Stimulated activated CD4-positive, alpha-beta T cell treated with anti-CD3 and anti-CD28 coated beads, Interleukin-4, amount 100 ng/mL, for 1 hour (primary cell): ENCODE data around the gene CREG2.
A peak's percentile ranks its signal among the peaks of the same experiment; 100 is the strongest.
"Not testable (repeated sequence)": the region's sequence is repeated elsewhere in the genome, so short reads cannot be mapped to it uniquely, and the experiment has no call there.

Experiments
- DNase-seq: peaks from one replicate; pipeline ENCODE4 v3.0.0-alpha.2; 2020

The CREG2 gene

DNA sequence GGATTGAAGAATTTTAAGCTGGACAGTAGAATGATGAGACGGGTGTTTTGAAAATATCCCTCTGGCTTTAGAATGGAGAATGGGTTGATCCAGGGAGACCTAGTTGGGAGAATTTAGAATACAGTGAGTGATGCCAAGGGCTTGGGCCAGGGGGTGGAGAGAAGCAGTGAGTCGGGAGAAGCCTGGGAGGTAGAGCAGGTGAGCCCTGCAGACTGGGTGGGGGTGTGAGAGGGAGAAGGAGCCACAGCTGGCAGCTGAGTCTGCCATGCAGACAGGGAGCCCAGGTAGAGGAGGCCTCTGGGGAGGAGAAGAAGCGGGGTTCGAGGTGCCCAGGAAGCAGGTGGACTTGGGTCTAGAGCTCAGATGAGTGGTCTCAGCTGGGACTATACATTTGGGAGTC lies 18.2 kb downstream of the CREG2 start:
- no peak for DNase-seq

DNA sequence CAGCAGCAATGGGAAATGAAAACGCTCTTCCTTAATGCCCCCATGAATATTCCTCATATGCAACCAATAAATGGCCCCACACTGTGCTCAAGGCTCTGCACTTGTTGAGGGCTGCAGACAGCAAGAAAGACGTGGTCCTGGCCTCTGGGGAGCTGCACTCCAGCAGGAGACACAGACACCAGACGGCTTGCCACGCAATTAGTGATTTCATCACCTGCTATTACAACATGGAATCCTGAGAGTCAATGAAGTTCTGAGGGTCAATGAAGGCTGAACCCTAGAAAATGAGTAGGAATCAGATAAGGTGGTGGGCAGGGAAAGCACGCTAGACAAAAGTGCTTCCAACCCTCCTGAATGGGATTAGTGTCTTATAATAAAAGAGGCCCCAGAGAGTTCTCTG lies 18.9 kb downstream of the CREG2 start:
- DNase-seq: no peak

- DNase-seq: no peak
Observed at GRCh38 chr2:101367508-101367907, 19.8 kb downstream of the CREG2 start.

DNA sequence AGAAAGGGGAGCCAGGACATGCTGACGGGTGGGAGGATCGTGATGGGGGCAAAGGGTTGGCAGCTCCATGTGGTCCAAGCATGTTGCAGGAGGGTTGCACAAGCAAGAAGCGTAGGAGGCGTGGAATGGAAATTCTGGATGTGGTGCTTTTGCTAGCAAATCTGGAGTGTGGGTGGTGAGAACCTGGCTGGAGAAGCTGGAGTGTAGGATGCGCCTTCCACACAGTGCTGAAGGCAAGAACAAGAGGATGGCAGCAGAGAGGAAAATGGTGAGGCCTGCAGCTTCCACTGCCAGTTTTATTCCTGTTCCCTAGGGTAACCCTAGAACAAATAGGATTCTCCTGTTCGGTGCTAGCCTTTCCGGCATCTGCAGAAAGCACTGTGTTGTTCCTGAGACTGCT lies 22.4 kb downstream of the CREG2 start:
- DNase-seq: no peak

- DNase-seq: no peak
Observed at GRCh38 chr2:101362777-101363176, 24.5 kb downstream of the CREG2 start.

- no peak for DNase-seq
Observed at GRCh38 chr2:101362316-101362715, 25.0 kb downstream of the CREG2 start.

GRCh38 chr2:101361522-101361921 lies 25.8 kb downstream of the CREG2 start:
- DNase-seq: no peak

DNA sequence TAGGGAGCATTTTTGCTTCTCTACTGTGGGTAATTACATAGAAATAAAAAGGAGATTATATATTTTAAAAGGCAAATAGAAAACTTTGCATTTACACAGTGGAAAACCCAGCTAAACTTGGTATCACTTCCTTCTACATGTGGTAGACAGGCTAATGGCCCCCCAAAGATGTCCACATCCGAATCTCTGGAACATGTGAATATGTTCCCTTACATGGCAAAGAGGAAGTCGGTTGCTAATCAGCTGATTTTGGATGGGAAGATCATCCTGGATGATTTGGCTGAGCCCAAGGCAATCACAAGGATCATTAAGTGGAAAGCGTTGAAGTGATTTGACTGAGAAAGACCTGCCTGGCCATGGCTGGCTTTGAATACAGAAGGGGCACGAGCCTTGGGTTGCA lies 26.2 kb downstream of the CREG2 start:
- no peak for DNase-seq

- no peak for DNase-seq
Observed at GRCh38 chr2:101360232-101360631, 27.1 kb downstream of the CREG2 start.

DNA sequence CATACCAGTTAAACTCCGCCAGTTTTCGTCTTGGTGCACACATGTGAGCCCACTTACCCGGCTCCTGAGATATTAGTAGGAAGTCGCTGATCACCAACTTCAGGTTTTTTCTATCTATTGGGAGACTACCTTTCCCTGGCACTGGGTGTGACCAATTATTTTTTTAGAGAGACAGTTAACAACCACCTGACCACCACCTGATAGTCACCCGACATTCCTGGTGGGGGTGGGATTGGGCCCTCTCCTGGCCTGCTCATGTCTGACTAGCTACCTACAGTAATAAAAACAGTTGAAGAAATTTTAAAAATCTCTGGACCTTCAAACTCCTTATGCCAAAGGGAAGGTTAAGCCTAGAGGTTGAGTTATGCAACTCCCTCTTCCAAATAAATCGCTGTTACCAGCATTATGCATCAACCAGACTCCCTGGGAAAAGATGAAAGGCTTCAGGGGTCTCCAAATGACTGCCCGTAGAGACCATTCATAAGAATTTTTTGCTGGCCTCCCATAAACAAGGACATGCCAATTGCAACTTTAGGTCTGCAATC lies 27.8 kb downstream of the CREG2 start:
- DNase-seq: no peak

DNA sequence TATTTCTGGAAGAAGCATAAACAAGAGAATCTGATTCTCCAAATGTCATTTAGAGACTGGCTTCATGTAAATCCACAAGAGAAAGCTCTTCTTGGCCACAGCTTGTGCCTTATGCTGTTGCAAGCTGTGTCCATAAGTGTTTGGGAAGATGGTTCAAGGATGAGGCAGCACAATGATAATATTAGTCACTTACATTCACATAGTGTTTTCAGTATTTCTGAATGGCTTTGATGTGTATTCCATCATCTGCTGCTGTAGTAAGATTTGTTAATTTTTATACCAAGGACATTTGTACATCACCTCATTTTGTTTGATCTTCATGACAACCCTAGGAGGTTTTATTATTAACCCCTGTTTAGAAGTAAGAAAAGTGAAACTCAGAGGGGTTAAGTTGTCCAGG lies 29.9 kb downstream of the CREG2 start:
- no peak for DNase-seq

- DNase-seq: no peak
Observed at GRCh38 chr2:101356521-101356920, 30.8 kb downstream of the CREG2 start.

DNA sequence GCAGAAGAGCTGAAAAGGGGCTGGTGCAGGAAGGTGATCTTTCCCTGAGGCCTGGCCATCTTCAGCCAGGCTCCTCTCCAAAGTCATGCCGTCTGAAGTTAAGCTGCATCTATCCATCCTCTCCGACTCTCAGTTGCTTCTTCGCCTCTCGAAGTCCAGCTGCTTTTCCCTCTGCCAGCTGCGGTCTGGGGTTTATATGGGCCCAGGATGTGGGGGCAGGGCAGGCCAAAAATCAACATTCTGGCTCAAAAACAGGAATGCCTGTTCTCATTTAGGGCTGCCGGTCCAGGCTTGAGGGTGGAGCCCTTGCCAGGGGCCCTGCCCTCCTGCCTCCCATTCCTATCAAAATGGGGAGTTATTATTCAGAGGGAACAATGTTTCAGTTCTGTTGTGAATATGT lies 31.2 kb downstream of the CREG2 start:
- DNase-seq: no peak

- DNase-seq: no peak
Observed at GRCh38 chr2:101355401-101356054, 31.8 kb downstream of the CREG2 start.

DNA sequence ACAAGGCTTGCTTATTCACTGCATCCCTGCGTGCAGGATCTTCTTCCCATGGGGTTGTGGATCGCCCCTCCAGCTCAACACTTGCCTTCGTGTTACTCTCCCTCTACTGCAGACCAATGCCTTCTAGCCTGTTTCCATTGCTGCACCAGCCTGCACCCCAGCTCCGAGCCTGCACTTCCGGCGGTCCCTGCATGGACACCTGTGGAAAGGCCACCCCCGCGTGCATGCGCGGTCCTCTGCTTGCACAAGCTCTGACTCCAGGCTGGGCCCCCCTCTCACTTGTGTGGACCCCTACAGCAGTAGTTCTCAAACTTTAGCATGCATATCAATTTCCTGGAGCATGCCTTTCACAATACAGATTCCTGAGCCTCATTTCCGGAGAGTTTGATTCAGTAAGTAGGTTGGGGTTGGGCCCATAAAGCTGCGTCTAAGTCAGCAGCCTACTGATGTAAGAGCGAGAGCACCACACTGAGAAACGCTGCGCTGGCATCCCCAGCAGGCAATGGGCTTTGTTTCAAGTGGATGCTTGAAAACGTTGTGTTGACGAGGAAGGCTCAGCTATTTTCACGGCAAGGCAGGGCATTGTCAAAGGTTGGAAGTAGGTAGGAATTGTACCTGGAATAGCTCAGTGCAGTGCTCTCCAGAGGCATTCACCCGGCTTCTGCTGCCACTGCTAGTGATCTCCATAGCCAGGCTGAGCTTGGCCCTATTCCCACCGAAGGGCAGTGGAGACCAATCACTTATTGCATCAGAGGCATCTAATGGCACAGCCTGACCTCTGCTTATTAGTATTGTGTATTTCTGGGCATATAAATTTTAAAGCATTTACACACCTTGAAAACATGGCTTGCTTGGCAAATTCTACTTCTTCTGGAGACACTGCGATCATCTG lies 32.6 kb downstream of the CREG2 start:
- no peak for DNase-seq

DNA sequence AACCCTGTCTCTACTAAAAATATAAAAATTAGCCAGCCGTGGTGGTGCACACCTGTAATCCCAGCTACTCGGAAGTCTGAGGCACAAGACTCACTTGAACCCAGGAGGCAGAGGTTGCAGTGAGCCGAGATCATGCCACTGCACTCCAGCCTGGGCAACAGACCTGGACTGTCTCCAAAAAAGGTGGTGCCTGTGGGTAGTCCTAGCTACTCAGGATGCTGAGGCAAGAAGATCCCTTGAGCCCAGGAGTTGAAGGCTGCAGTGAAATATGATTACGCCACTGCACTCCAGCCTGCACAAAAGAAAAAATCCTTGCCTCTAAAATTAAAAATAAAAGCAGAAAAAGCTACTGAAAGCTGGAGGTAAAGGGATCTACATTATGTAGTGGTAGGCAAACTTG lies 34.7 kb downstream of the CREG2 start:
- not testable (repeated sequence) for DNase-seq

GRCh38 chr2:101351207-101351606 lies 36.1 kb downstream of the CREG2 start:
- DNase-seq: no peak

DNA sequence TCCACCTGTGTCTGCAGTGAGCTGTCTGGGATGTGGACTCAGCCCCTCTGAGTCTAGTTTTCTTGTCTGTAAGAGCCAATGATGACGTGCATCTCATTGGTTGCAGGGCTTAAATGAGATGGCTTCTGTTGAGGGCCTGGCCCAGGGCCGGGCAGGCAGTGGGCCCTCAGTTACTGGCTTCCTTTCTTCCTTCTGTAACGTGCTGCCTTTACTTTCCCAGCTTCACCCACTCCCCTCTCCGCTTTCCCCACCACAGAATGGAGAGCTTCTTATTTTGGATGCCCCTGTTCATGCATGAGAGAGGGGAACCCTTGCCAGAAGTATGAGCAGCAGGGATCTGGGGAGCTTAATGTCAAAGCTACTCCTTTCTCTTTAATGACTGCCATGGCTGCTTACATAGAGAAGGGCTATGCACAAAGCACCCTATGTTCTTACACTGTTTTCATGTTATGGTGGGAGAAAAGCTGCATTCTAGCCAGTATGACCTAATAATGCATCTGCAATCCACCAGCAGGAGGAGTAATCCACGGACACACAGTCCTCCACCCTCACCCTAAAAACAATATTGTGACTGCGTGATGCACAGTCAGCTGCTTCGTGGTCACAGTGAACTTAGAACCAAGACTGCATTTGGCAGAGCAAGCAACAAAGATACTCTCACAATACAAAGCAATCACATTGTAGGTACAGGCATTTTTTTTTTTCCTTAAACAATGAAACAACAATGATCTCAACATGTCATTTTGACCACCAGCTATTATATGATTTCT lies 37.2 kb downstream of the CREG2 start:
- DNase-seq: no peak

GRCh38 chr2:101348883-101349282 lies 38.4 kb downstream of the CREG2 start:
- DNase-seq: no peak

DNA sequence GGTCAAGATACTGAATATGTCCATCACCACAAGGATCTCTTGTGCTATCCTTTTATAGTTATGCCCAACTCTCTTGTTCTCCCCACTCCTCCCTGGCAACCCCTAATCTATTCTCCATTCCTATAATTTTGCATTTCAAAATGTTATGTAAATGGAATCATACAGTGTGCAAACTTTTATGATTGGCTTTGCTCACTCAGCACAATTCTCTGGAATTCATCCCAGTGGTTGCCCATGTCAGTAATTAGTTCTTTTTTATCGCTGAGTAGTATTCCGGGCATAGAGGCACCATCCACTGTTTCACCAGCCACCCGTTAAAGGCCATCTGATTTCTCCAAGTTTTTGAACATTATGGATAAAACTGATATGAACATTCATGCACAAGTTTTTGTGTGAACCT lies 40.4 kb downstream of the CREG2 start:
- DNase-seq: no peak

GRCh38 chr2:101344137-101344536 lies 43.2 kb downstream of the CREG2 start:
- no peak for DNase-seq

GRCh38 chr2:101342625-101343008 lies 44.7 kb downstream of the CREG2 start:
- no peak for DNase-seq

DNA sequence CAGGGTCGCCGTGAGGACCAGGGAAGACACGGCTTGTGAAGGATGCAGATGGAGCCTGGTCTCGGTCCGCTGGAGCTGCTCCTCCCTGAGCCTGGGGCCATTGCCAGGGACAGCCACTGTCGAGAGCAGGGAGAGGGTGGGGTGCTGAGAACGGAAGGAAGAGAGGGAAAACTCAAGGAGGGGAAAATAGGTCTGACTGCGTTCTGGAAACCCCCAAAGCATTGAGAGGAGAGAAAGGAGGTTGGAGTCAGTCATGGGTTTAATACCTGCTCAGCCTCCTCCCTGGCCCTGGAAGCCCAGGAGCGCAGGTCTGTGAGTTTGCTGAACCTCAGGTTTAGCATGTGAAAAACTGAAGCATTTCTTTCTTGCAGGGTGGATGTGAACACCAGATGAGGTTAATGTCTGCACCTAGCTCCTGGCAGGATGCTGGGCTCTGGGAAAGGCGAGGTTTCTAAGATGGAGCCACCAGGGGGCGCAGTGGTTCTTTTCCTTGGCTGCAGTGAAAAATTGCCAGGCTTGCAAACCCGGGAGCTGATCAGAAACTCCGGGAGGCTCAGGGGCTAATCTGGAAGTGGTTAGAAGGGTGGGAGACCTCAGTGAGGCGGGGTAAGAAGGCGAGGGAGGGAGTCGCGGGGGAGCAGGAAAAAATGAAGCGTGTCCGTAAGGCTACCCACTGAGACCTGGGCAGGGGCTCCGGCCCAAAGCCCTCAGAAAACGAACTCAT lies 45.2 kb downstream of the CREG2 start:
- peak; percentile 75 for DNase-seq
